ENCODE results near the gene HSP90B1.

The HSP90B1 gene

DNA sequence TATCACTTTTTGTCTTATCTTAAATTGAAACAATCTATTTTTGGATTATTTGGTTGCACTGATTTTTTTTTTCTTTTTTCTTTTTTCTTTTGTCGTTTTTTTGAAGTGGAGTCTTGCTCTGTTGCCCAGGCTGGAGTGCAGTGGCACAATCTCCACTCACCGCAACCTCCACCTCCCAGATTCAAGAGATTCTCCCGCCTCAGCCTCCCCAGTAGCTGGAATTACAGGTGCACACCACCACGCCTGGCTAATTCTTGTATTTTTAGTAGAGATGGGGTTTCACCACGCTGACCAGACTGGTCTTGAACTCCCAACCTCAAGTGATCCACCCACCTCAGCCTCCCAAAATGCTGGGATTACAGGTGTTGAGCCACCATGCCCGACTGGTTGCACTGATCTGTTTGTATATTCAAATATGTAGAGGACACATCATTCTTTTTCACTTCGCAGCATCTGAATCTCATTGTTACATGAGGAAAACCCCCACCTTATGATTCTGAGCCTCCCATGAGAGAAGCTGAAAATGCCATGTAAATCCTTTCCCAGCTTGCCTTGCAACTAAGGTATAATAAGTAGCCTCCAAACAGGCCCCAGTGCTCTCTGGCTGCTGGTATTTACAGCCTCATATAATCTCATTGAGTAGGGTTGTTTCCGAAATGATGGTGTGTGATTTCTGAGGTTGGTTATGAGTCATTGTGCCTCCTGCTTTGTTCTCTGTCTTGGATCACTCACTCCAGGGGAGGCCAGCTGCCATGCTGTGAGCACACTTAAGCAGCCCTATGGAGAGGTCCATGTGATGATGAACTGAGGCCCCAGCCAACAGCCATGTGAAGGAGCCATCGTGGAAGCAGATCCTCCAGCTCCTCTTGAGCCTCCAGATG lies 5.2 kb upstream of the HSP90B1 start:
- peak; percentile 56 for DNase-seq (ENCODE audit: low spot score)
- TF ChIP-seq, protein P1, sequence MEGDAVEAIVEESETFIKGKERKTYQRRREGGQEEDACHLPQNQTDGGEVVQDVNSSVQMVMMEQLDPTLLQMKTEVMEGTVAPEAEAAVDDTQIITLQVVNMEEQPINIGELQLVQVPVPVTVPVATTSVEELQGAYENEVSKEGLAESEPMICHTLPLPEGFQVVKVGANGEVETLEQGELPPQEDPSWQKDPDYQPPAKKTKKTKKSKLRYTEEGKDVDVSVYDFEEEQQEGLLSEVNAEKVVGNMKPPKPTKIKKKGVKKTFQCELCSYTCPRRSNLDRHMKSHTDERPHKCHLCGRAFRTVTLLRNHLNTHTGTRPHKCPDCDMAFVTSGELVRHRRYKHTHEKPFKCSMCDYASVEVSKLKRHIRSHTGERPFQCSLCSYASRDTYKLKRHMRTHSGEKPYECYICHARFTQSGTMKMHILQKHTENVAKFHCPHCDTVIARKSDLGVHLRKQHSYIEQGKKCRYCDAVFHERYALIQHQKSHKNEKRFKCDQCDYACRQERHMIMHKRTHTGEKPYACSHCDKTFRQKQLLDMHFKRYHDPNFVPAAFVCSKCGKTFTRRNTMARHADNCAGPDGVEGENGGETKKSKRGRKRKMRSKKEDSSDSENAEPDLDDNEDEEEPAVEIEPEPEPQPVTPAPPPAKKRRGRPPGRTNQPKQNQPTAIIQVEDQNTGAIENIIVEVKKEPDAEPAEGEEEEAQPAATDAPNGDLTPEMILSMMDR (IDR thresholded peaks at IDR 0.05; ENCODE audit: extremely low read depth, insufficient read depth, missing control alignments): no peak
- in situ Hi-C loops (cut with MboI; ENCODE audit: low pct_unique_long_range_greater_than_20kb, low sequenced_read_pairs, unreplicated experiment): no loop called here

DNA sequence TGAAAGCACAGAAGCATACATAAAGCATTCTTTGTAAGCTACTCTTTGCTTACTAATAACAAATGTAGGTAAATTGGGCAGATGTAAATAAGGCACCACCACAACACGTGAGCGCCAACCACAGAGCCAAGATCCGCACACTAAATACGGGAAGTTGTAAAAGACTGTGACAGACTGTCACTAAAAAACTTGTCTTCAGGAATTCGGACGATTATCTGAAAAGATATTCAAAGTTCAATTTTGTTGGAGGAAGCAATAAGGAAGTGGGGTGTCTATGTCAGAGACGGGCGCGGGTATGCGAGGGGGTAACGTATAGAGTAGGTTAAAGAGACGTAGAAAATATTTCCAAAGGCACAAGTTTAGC lies 1.5 kb upstream of the HSP90B1 start:
- TF ChIP-seq, protein P1 (IDR thresholded peaks at IDR 0.05; ENCODE audit: extremely low read depth, insufficient read depth, missing control alignments): no peak
- in situ Hi-C loops (cut with MboI; ENCODE audit: low pct_unique_long_range_greater_than_20kb, low sequenced_read_pairs, unreplicated experiment): no loop called here

DNA sequence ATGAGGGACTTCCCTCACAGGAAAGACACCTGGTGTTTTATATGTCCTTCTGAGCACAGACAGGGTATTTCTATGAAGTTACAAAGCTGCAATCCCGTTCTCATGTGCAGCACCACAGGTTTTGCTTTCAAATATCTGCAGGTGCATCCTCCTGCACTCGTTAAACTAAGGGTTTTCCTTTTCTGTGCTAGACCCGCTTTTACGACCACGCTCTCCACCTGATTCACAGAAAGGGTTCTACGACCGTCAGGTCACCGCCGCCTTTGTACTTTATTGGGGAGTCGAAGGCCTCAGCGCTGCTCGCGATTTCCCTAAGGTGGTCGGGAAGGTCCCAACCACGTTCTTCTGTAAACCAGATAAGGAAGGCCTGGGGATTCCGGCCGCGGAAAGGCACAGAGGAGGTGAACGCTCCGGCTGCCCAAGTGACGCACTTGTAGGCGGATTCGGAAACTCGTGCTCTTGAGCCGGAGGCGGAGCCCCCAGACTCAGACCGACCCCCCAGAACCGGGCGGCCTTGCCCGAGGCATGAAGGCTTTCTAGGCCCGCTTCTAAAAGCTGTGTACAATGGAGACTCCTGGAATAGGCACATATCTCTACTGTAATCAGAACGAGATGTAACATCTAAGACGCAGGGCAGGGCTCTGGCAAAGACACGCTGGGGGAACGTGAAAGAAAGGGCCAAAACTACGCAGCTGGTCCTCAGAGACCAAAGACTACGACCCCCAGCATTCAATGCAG lies 995 bp upstream of the HSP90B1 start:
- in situ Hi-C loops (cut with MboI; ENCODE audit: low pct_unique_long_range_greater_than_20kb, low sequenced_read_pairs, unreplicated experiment): no loop called here
- TF ChIP-seq, protein P1 (IDR thresholded peaks at IDR 0.05; ENCODE audit: extremely low read depth, insufficient read depth, missing control alignments): no peak
- peak; percentile 75 for DNase-seq (ENCODE audit: low spot score)

More for the DNA sequence above, 1.5 kb upstream of the HSP90B1 start:
- DNase-seq (ENCODE audit: low spot score): peak; percentile 30

DNA sequence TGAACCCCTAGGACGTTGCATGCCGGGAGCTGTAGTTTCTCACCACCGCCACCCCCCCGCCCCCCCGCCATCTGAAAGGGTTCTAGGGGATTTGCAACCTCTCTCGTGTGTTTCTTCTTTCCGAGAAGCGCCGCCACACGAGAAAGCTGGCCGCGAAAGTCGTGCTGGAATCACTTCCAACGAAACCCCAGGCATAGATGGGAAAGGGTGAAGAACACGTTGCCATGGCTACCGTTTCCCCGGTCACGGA lies 501 bp upstream of the HSP90B1 start:
- no peak for DNase-seq (ENCODE audit: low spot score)
- TF ChIP-seq, protein P1 (IDR thresholded peaks at IDR 0.05; ENCODE audit: extremely low read depth, insufficient read depth, missing control alignments): no peak
- in situ Hi-C loops (cut with MboI; ENCODE audit: low pct_unique_long_range_greater_than_20kb, low sequenced_read_pairs, unreplicated experiment): no loop called here

DNA sequence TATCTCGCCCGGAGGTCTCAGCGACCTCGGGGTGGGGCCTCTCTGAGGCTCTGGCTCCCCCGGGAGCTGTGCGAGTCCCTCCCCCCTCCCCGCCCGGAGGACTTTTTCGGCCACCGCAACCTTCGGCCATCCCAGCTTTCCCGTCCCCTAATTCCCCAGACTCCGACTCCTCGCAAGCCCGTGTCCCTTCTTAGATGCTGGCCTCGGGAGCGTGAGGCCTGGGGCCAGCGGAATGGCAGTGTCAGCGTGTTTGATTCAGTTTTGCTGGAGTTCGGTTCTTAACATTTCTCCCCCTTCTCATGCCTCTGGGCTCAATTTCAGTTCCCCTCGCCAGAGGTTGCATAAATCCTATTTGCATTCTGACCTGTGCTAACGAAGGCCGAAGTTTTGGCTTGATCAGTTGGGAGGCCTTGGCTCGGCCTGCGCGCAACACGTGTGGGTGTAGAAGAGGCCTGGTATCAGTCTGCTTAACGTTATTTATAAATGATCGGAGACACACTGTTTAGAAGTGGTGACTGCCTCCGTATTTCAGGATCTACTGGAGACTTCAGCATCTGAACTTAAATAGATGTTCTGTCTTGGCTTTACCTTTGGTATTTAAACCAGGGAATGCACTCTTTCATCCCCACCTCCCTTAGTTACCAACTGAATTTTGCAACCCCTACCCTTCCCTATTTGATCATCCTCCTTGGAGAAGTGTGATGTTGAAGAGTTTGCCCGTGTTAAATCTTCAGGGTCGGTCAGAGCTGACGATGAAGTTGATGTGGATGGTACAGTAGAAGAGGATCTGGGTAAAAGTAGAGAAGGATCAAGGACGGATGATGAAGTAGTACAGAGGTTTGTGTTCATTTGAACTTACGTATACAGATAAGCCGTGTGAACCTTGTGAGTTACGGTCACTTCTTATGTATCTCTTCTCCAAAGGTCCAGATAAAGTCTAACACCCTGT lies 851 bp downstream of the HSP90B1 start:
- no peak for DNase-seq (ENCODE audit: low spot score)
- in situ Hi-C loops (cut with MboI; ENCODE audit: low pct_unique_long_range_greater_than_20kb, low sequenced_read_pairs, unreplicated experiment): no loop called here
- TF ChIP-seq, protein P1 (IDR thresholded peaks at IDR 0.05; ENCODE audit: extremely low read depth, insufficient read depth, missing control alignments): no peak

DNA sequence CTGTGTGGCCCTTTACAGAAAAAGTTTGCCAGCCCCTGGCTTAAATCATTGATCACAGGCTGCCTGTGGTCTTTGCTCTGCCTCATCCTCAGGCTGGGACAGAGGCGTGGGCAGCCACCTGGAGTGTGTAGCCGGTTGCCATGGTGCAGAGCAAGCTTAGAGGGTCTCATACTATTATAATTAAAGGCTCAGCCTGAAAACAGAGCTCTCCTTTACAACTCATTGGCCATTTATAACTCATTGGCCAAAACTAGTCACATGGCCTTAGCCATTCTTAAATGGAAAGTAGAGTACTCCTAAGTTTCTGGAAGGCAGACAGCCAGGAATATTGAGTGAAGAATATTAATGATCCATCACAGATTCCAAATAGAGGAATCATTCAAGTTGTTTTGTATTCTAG lies 3.0 kb downstream of the HSP90B1 start:
- TF ChIP-seq, protein P1 (IDR thresholded peaks at IDR 0.05; ENCODE audit: extremely low read depth, insufficient read depth, missing control alignments): no peak
- in situ Hi-C loops (cut with MboI; ENCODE audit: low pct_unique_long_range_greater_than_20kb, low sequenced_read_pairs, unreplicated experiment): no loop called here
- no peak for DNase-seq (ENCODE audit: low spot score)

All from GM13977 (cell line).